Measurements from ENCODE around the gene GATC.

Gene GATC

DNA sequence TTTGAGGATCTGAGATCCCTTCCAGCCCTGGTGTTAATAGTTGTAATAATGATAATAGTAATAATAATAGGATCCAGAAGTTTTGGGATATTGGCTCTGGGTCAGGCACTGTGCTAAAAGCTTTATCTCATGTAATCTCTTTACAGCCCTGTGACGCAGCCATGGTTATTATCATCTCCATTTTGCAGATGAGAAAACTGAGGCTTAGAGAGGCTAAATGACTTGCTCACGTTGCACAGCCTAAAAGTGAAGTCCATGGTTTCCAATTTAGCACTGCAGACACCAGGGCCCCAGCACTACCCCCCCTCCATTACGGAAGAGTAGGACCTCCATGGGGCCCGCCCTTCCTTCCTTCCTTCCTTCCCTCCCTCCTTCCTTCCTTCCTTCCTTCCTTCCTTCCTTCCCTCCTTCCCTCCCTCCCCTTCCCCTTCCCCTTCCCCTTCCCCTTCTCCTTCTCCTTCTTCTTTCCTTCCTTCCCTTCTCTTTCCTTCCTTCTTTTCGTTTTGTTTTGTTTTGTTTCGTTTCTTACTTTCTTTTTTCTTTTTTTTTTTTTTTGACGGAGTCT is 23.3 kb upstream of the GATC start:
- TF ChIP-seq, protein P1, sequence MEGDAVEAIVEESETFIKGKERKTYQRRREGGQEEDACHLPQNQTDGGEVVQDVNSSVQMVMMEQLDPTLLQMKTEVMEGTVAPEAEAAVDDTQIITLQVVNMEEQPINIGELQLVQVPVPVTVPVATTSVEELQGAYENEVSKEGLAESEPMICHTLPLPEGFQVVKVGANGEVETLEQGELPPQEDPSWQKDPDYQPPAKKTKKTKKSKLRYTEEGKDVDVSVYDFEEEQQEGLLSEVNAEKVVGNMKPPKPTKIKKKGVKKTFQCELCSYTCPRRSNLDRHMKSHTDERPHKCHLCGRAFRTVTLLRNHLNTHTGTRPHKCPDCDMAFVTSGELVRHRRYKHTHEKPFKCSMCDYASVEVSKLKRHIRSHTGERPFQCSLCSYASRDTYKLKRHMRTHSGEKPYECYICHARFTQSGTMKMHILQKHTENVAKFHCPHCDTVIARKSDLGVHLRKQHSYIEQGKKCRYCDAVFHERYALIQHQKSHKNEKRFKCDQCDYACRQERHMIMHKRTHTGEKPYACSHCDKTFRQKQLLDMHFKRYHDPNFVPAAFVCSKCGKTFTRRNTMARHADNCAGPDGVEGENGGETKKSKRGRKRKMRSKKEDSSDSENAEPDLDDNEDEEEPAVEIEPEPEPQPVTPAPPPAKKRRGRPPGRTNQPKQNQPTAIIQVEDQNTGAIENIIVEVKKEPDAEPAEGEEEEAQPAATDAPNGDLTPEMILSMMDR (IDR thresholded peaks at IDR 0.05; ENCODE audit: extremely low read depth, missing control alignments), result no peak
- no peak for DNase-seq (ENCODE audit: low spot score)

DNA sequence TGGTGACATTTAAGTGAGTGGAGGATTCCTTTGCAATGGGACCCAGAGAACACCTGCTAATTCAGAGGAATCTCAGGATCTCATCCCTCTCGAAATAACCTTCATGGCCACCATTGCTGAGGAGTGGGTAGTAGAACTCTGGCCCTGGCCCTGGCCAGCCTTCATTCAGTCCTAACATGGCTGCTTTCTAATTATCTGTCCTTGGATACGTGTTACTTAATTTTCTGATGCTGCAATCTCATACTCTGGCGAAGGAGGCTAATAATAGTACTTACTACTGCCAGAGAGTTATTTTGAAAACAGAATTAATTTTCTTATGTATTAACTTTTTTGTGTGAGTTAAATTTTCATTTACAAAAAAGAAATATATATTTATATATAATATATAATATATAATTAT is 20.4 kb upstream of the GATC start:
- TF ChIP-seq, protein P1 (IDR thresholded peaks at IDR 0.05; ENCODE audit: extremely low read depth, missing control alignments), result no peak

DNA sequence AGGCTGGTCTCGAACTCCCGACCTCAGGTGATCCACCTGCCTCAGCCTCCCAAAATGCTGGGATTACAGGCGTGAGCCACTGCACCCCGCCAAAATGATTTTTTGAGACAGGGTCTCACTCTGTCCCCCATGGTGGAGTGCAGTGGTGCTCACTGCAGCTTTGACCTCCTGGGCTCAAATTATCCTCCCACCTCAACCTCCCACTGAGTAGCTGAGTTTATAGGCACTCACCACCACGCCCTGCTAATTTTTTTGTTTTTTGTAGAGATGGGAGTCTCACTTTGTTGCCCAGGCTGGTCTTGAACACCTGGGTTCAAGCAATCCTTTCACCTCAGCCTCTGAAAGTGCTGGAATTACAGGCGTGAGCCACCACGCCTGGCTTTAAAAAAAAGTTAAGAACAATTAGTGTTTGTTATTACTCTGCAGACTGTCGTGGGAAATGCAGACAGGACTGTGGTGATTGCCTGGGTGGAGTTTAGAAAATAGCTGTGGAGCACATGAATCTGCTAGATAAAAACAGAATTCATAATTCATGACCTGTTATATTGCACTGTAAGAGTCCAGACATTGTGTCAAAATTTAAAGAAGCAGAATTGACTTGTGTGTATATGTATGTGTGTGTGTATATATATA is 17.5 kb upstream of the GATC start:
- TF ChIP-seq, protein P1 (IDR thresholded peaks at IDR 0.05; ENCODE audit: extremely low read depth, missing control alignments), result no peak
- no peak for DNase-seq (ENCODE audit: low spot score)

More for the DNA sequence above, 20.4 kb upstream of the GATC start:
- no peak for DNase-seq (ENCODE audit: low spot score)

DNA sequence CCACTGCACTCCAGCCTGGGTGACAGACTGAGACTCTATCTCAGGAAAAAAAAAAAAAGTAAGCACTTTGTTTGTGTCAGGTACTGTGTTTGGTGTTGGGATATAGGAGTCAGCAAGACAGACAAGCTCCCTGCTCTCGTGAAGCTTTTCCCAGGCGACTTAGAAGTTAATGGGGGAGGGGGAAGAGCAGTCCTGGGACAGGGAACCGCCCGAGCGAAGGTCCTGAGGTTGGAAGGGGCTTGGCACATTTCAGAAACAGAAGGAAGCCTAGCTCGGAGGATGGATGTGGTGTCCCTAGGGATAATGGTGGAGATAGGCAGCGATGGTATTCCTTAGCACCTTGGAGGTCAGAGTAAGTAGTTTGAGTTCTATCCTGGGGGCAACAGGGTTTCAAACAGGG is 16.9 kb upstream of the GATC start:
- TF ChIP-seq, protein P1 (IDR thresholded peaks at IDR 0.05; ENCODE audit: extremely low read depth, missing control alignments), result no peak
- no peak for DNase-seq (ENCODE audit: low spot score)

DNA sequence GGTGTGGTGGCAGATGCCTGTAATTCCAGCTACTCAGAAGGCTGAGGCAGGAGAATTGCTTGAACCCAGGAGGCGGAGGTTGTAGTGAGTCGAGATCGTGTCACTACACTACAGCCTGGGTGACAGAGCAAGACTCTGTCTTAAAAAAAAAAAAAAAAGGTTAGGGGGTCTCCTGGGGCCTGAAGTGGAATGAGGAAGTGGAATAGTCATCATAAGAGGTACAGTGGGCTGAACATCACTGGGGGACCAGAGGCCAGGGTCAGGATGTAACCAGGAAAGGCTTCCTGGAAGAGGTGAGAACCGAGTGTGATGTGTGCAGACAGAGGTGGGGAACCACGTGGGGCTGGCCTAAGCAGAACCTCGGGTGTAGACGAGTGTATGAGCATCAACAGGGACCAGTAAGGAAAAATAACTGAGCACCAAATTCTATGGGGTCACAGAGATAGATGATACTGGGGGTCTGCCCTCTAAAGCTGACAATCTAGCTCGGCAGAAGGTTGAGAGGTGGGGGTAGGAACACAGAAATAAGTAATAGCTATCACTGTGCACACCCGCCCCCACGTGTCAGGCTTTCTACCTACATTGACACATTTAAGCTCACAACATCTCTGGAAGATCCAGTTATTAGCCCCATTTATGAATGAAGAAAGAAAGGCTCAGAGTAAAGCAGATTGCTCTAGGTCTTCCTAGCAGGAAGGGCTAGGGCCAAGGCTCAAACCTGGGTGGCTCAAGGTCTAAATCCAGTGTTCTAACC is 13.3 kb upstream of the GATC start:
- TF ChIP-seq, protein P1 (IDR thresholded peaks at IDR 0.05; ENCODE audit: extremely low read depth, missing control alignments), result no peak
- no peak for DNase-seq (ENCODE audit: low spot score)

DNA sequence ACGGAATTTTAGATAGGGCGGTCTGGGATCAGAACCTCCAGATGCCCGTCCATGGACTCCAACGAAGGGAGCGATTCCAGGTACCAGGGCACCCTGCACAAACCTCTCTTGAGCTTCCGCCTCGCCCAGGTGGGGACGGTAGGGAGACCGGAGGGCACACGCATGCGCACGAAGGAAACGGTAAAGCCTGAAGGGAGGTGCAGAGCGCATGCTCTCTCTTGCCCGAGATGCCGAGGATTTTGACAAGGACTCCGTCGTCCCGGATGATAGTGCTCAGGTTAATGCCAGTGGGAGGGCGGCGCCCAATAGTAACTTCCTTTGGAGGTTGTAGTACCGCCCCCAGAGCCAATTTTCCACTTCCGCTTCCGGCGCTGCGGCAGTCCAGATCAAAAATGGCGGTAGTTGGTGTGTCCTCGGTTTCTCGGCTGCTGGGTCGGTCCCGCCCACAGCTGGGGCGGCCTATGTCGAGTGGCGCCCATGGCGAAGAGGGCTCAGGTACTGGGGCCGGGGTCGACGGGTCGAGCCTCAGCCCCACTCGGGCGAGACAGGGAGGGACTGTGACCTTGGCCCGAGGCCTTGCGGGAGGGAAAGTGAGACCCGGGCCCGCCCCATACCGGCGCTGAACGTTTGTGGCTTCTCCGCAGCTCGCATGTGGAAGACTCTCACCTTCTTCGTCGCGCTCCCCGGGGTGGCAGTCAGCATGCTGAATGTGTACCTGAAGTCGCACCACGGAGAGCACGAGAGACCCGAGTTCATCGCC is 8.3 kb upstream of the GATC start, which contains the start of gene COX6A1:
TSS of gene COX6A1 (plus strand) at position 379 of the 760 bp plus-strand sequence. CDS start at position 393, 14 bp downstream.
- TF ChIP-seq, protein P1 (IDR thresholded peaks at IDR 0.05; ENCODE audit: extremely low read depth, missing control alignments), result no peak
- DNase-seq (ENCODE audit: low spot score), result peak; percentile 96

All from GM20000 (cell line).